Endothelial cell of umbilical vein (primary cell): ENCODE results near the gene RAG1. TPM values are rescaled to one million over a fixed set of nuclear protein-coding genes. Genes with fewer than 3 reads are reported as not detected.

ENCODE experiments used
- BruUV-seq: library from RNA; stranded (reverse); fragments of 400-500 nt; replicated peaks from 2 replicates; lab custom pipeline; 2021; lab: Mats Ljungman, UMichigan
- CTCF ChIA-PET: fragments of 300-600, 350-600 bp; sonication (Branson Sonifier 250); formaldehyde crosslinking; loops from one replicate; lab custom pipeline; 2021; ENCODE audit warnings: antibody characterized with exemption, inconsistent platforms; lab: Charles Lee
- POLR2A ChIA-PET: fragments of 300-600, 350-600 bp; sonication (Branson Sonifier 250); formaldehyde crosslinking; loops from one replicate; lab custom pipeline; 2021; ENCODE audit warnings: antibody characterized with exemption, inconsistent platforms; lab: Charles Lee
- DNase-seq: peaks from one replicate; pipeline ENCODE4 v3.0.0-alpha.2; 2011; ENCODE audit warnings: low read depth, low spot score
- FAIRE-seq: peaks from 2 replicates; lab custom pipeline; 2011; peaks lifted over from hg19 to GRCh38; lab: Jason Lieb, UNC
- H2AFZ ChIP-seq: 2 replicates; pipeline ENCODE4 v1.6.0; 2012; ENCODE audit warnings: low read depth, low read length, control low read depth, inconsistent platforms
- H3K27ac ChIP-seq: 2 replicates; pipeline ENCODE4 v1.5.1; 2011; ENCODE audit warnings: low read depth, mild to moderate bottlenecking, control low read depth, low read length, moderate library complexity; ENCODE audit not compliant: insufficient read depth
- H3K27me3 ChIP-seq, 2 experiments: 2 replicates each; pipeline versions ENCODE4 v1.6.0 to v1.6.1; 2011; ENCODE audit warnings: low read length in 2 of 2, mixed read lengths in 1 of 2; ENCODE audit not compliant: control insufficient read depth in 2 of 2, insufficient read depth in 2 of 2
- H3K36me3 ChIP-seq, 2 experiments: 2 replicates in 1 of 2; 3 replicates in 1 of 2; pipeline ENCODE4 v1.5.1; 2011; ENCODE audit warnings: low read length in 2 of 2, mild to moderate bottlenecking in 1 of 2, moderate library complexity in 1 of 2; ENCODE audit not compliant: control insufficient read depth in 2 of 2, insufficient read depth in 2 of 2; ENCODE audit errors: extremely low read depth in 1 of 2
- H3K4me1 ChIP-seq: 3 replicates; pipeline ENCODE4 v1.5.1; 2011; ENCODE audit warnings: mild to moderate bottlenecking, low read length; ENCODE audit not compliant: control insufficient read depth, insufficient read depth; ENCODE audit errors: extremely low read depth
- H3K4me2 ChIP-seq: 2 replicates; pipeline ENCODE4 v1.6.1; 2011; ENCODE audit warnings: low read length, control low read depth, mixed read lengths; ENCODE audit not compliant: insufficient read depth
- H3K4me3 ChIP-seq, 3 experiments: fragments of 200-600 bp in 1 of 3; sonication (generic), shearing (Covaris generic) in 1 of 3; replicated peaks in 1 of 3; 2 replicates each; pipeline ENCODE4 v1.5.1; 2011 to 2016; ENCODE audit warnings: control low read depth in 3 of 3, low read length in 3 of 3, mild to moderate bottlenecking in 2 of 3, inconsistent platforms in 1 of 3, low read depth in 1 of 3, moderate library complexity in 1 of 3; ENCODE audit not compliant: insufficient read depth in 1 of 3
- H3K79me2 ChIP-seq: 2 replicates; pipeline ENCODE4 v1.6.0; 2012; ENCODE audit warnings: low read length, inconsistent platforms; ENCODE audit not compliant: control insufficient read depth, insufficient read depth
- H3K9ac ChIP-seq: replicated peaks from 2 replicates; pipeline ENCODE3; 2011; ENCODE audit warnings: low read length, control low read depth; ENCODE audit not compliant: insufficient read depth; ENCODE audit errors: extremely low read depth
- H3K9me1 ChIP-seq: replicated peaks from 3 replicates; pipeline ENCODE4 v1.6.0; 2011; ENCODE audit warnings: mild to moderate bottlenecking, low read length; ENCODE audit not compliant: control insufficient read depth, insufficient read depth; ENCODE audit errors: extremely low read depth
- H3K9me3 ChIP-seq: replicated peaks from 2 replicates; pipeline ENCODE4 v1.5.1; 2012; ENCODE audit warnings: low read length, inconsistent platforms; ENCODE audit not compliant: control insufficient read depth, insufficient read depth
- H4K20me1 ChIP-seq: replicated peaks from 2 replicates; pipeline ENCODE3; 2011; ENCODE audit warnings: mild to moderate bottlenecking, low read length; ENCODE audit not compliant: control insufficient read depth, insufficient read depth; ENCODE audit errors: extremely low read depth
- CTCF ChIP-seq, 2 donors: IDR thresholded peaks; 1 replicate in 1 of 2; 2 replicates in 1 of 2; pipeline ENCODE4 v1.5.1; 2011; ENCODE audit warnings: low read length in 2 of 2, mild to moderate bottlenecking in 2 of 2, moderate library complexity in 2 of 2, control low read depth in 1 of 2, inconsistent platforms in 1 of 2, low read depth in 1 of 2; ENCODE audit not compliant: insufficient read depth in 1 of 2; ENCODE audit errors: extremely low read depth in 1 of 2
- EZH2 ChIP-seq: IDR thresholded peaks from 2 replicates; pipeline ENCODE4 v1.6.1; 2012; ENCODE audit warnings: borderline replicate concordance, low read depth, mild to moderate bottlenecking, moderate library complexity, low read length, inconsistent platforms; ENCODE audit not compliant: severe bottlenecking
- FOS ChIP-seq: IDR thresholded peaks from 2 replicates; pipeline ENCODE4 v1.6.1; 2011; ENCODE audit warnings: mild to moderate bottlenecking, low read length, moderate library complexity, borderline replicate concordance; ENCODE audit not compliant: insufficient read depth
- GATA2 ChIP-seq: IDR thresholded peaks from 2 replicates; pipeline ENCODE4 v1.7.0; 2011; ENCODE audit warnings: low read depth, mild to moderate bottlenecking, moderate library complexity, mixed read lengths, low read length; ENCODE audit not compliant: insufficient read length, insufficient read depth
- JUN ChIP-seq: IDR thresholded peaks from 2 replicates; pipeline ENCODE4 v1.6.1; 2011; ENCODE audit warnings: borderline replicate concordance, low read depth; ENCODE audit not compliant: insufficient read length, insufficient read depth
- MAX ChIP-seq: IDR thresholded peaks from 2 replicates; pipeline ENCODE4 v1.6.1; 2011; ENCODE audit not compliant: insufficient read depth, insufficient read length
- MYC ChIP-seq: IDR thresholded peaks from one replicate; pipeline ENCODE4 v1.6.1; 2011; ENCODE audit warnings: mild to moderate bottlenecking, low read depth, low read length
- POLR2A ChIP-seq: IDR thresholded peaks from 2 replicates; pipeline ENCODE4 v1.6.1; 2012; ENCODE audit warnings: low read depth, mild to moderate bottlenecking, control low read depth, low read length
- POLR2AphosphoS5 ChIP-seq: IDR thresholded peaks from 2 replicates; pipeline ENCODE4 v1.6.1; 2012; ENCODE audit warnings: low read depth, mild to moderate bottlenecking, control low read depth, low read length, moderate library complexity; ENCODE audit not compliant: insufficient read depth
- dilution Hi-C: fragments of 300-500 bp; cut with MboI; formaldehyde crosslinking; loops from one replicate; pipeline ENCODE4 v1.15.0; 2019; ENCODE audit warnings: low sequenced_read_pairs; ENCODE audit not compliant: extremely low pct_ligation_motif_present
- intact Hi-C: fragments of 100-400 bp; cut with micrococcal nuclease; formaldehyde crosslinking; loops from one replicate; pipeline ENCODE4 v1.10.0; 2022
- polyA plus RNA-seq, 4 experiments: library from polyadenylated mRNA; depleted of rRNA in 3 of 4; stranded (reverse) in 3 of 4; unstranded in 1 of 4; fragments of >200 nt; gene quantifications; 2 replicates each; pipeline versions ENCODE4 v1.2.1 to v1.2.3, GENCODE V29; 2011 to 2012; ENCODE audit warnings: missing spikeins in 1 of 4
- total RNA-seq: library from RNA; stranded (reverse); gene quantifications from 2 replicates; pipeline ENCODE4 v1.2.3, GENCODE V29; 2021

RAG1 gene
- total and polyA plus RNA-seq, 2 donors (not counting 3 experiments of a cell fraction or from before 2014, with no cell fraction given) = 0.15 to 1.2 TPM

DNA sequence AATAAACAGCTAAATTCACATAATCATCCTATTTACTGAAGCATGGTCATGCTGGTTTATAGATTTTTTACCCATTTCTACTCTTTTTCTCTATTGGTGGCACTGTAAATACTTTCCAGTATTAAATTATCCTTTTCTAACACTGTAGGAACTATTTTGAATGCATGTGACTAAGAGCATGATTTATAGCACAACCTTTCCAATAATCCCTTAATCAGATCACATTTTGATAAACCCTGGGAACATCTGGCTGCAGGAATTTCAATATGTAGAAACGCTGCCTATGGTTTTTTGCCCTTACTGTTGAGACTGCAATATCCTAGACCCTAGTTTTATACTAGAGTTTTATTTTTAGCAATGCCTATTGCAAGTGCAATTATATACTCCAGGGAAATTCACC is 10.7 kb downstream of the RAG1 start:
- BruUV-seq = no TSS peak
- Histone ChIP-seq H3K4me2 (no peak overlapping the region), H3K79me2 (no peaks in the 10 kb centered on the region), H3K9me3 (no peaks in the 10 kb centered on the region), H3K4me1 (no peaks in the 10 kb centered on the region), H3K36me3 (no peaks in the 10 kb centered on the region), H3K27ac (no peak overlapping the region), H3K4me3 (no peak overlapping the region), H4K20me1 (no peaks in the 10 kb centered on the region), H3K9me1 (no peaks in the 10 kb centered on the region), H3K27me3 (no peaks in the 10 kb centered on the region), H2AFZ (no peak overlapping the region), H3K9ac (no peak overlapping the region)
- ChIA-PET POLR2A (no interaction called here), CTCF (interaction anchor here (6.8 kb wide), 1 partner anchor 15 kb away, joined by 42 read pairs; no protein-coding TSS in a partner anchor)
- intact Hi-C loops = no loop called here
- TF ChIP-seq MAX (no peak), JUN (no peak), EZH2 (no peak), FOS (no peak), CTCF (IDR thresholded peaks at IDR 0.05; ENCODE audit: extremely low read depth in 1 of 2, insufficient read depth in 1 of 2, low read depth in 1 of 2, low read length in 2 of 2) (no peak), POLR2AphosphoS5 (no peak), MYC (no peak), POLR2A (no peak), GATA2 (no peak)
- dilution Hi-C loops = no loop called here
- DNase-seq (no peak), FAIRE-seq (no peak)
